IPS DF 6.9 (cell line): ENCODE data around the gene CEP95.

Experiments used
- DNase-seq: peaks from one replicate; pipeline ENCODE4 v3.0.0-alpha.2; 2013; ENCODE audit warnings: low read depth, low spot score
- H3K27ac ChIP-seq: one replicate; pipeline ENCODE4 v1.5.1; 2013; ENCODE audit warnings: low read length, control low read depth
- H3K27me3 ChIP-seq: 2 replicates; pipeline ENCODE4 v1.6.1; 2013; ENCODE audit warnings: mild to moderate bottlenecking, low read length; ENCODE audit not compliant: control insufficient read depth, insufficient read depth
- H3K36me3 ChIP-seq: 2 replicates; pipeline ENCODE4 v1.6.1; 2013; ENCODE audit warnings: low read length; ENCODE audit not compliant: control insufficient read depth, insufficient read depth
- H3K4me1 ChIP-seq: 2 replicates; pipeline ENCODE4 v1.6.1; 2013; ENCODE audit warnings: low read length; ENCODE audit not compliant: control insufficient read depth, insufficient read depth
- H3K4me3 ChIP-seq: 2 replicates; pipeline ENCODE4 v1.5.1; 2013; ENCODE audit warnings: mild to moderate bottlenecking, low read length
- H3K9me3 ChIP-seq: 2 replicates; pipeline ENCODE4 v1.6.1; 2013; ENCODE audit warnings: low read length, inconsistent platforms; ENCODE audit not compliant: control insufficient read depth, insufficient read depth
- WGBS: extraction: QIAGEN DNeasy Blood & Tissue Kit; methylation state at CpG from one replicate; pipeline ENCODE4 v1.1.7; 2013; ENCODE audit warnings: mixed read lengths, missing lambda C conversion rate; ENCODE audit not compliant: insufficient read length, insufficient coverage; 5-methylcytosine and 5-hydroxymethylcytosine counted together

The CEP95 gene

GRCh38 chr17:64537488-64537887 lies 30.7 kb downstream of the CEP95 start:
- H3K4me1 ChIP-seq = no peaks in the 10 kb centered on the region
- DNase-seq = no peak
- WGBS = no CpG with 5 or more reads among the region's 5 CpGs
- H3K27ac ChIP-seq = no peak overlapping the region
- H3K36me3 ChIP-seq = peaks cover 23% of the 10 kb centered on the region
- H3K27me3 ChIP-seq = no peaks in the 10 kb centered on the region
- no peak overlapping the region for H3K4me3 ChIP-seq
- no peaks in the 10 kb centered on the region for H3K9me3 ChIP-seq

DNA sequence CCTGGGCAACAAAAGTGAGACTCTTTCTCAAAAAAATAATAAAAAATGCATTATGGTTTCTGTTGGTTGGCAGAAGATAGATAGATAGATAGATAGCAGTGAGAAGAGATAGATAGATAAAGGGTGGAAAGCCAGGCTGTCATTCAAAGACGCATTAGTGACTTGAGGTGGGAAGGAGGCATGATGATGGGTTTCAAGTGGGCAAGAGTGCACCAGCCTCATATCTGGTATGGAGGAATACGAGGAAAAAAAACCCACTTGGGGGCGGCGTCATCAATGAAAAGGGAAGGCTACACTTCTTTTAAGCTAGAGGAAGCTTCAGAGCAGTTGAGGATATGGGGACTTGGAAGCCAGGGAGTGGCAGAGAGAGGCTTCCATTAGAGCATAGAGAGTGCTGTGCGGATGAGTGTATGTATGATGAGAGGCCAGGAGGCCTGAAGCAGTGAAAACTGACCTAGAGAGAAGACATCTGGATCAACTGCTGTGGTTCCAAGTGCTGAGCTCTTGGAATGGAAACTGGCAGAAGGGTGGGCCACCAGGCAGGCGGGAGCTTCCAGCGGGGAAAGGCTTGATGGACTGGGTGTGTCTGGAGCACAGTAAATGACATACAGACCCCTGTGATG lies 31.8 kb downstream of the CEP95 start:
- no CpG with 5 or more reads among the region's 7 CpGs for WGBS
- H3K4me1 ChIP-seq = no peaks in the 10 kb centered on the region
- DNase-seq = no peak
- no peak overlapping the region for H3K27ac ChIP-seq
- no peaks in the 10 kb centered on the region for H3K27me3 ChIP-seq
- H3K9me3 ChIP-seq = no peaks in the 10 kb centered on the region
- H3K36me3 ChIP-seq = peaks cover 19% of the 10 kb centered on the region
- no peak overlapping the region for H3K4me3 ChIP-seq

- Histone ChIP-seq H3K27ac (no peak overlapping the region), H3K36me3 (peaks cover 7% of the 10 kb centered on the region; the same call in 1 of the 2 replicates)
- WGBS = no CpG with 5 or more reads among the region's 5 CpGs
Observed at GRCh38 chr17:64540118-64540776, 33.5 kb downstream of the CEP95 start.

GRCh38 chr17:64544742-64545141 lies 38.0 kb downstream of the CEP95 start:
- no CpG with 5 or more reads among the region's 2 CpGs for WGBS

More at GRCh38 chr17:64540118-64540776, 33.5 kb downstream of the CEP95 start:
- no peaks in the 10 kb centered on the region for H3K9me3 ChIP-seq
- H3K4me1 ChIP-seq = no peaks in the 10 kb centered on the region
- no peaks in the 10 kb centered on the region for H3K27me3 ChIP-seq
- no peak for DNase-seq
- H3K4me3 ChIP-seq = no peak overlapping the region

GRCh38 chr17:64546716-64547115 lies 39.9 kb downstream of the CEP95 start:
- Histone ChIP-seq H3K27ac (no peak overlapping the region), H3K27me3 (no peaks in the 10 kb centered on the region), H3K4me3 (no peak overlapping the region), H3K36me3 (no peaks in the 10 kb centered on the region), H3K4me1 (no peaks in the 10 kb centered on the region), H3K9me3 (no peaks in the 10 kb centered on the region)
- DNase-seq = no peak
- no CpG with 5 or more reads among the region's 7 CpGs for WGBS

More at GRCh38 chr17:64544742-64545141, 38.0 kb downstream of the CEP95 start:
- 0 out of 2 replicates have a peak, but pooled peaks cover 3% of the 10 kb centered on the region for H3K36me3 ChIP-seq
- no peaks in the 10 kb centered on the region for H3K4me1 ChIP-seq
- H3K27ac ChIP-seq = no peak overlapping the region
- no peaks in the 10 kb centered on the region for H3K27me3 ChIP-seq
- H3K9me3 ChIP-seq = no peaks in the 10 kb centered on the region
- DNase-seq = no peak
- H3K4me3 ChIP-seq = no peak overlapping the region

DNA sequence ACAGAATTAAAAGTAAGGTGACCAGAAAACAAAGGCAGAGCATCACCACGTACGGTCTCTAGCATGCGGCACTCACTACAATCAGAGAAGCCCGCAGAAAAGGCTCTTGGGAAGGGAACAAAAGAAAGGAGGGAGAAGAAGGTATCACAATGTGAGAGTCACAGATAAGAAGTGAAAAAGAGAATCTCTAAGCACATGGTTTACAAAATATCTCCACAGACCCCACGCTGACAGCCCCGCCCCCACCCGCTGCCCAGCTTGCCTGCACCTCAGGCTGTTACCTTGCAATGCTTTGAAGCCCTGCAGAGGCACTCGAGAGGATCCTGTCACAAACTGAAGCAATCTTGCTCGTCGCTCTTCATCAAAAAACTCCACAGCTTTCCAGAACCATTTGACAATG lies 40.5 kb downstream of the CEP95 start:
- no CpG with 5 or more reads among the region's 10 CpGs for WGBS
- DNase-seq = no peak
- H3K4me3 ChIP-seq = no peak overlapping the region
- H3K27me3 ChIP-seq = no peaks in the 10 kb centered on the region
- no peaks in the 10 kb centered on the region for H3K9me3 ChIP-seq
- H3K36me3 ChIP-seq = no peaks in the 10 kb centered on the region
- no peaks in the 10 kb centered on the region for H3K4me1 ChIP-seq
- H3K27ac ChIP-seq = no peak overlapping the region

DNA sequence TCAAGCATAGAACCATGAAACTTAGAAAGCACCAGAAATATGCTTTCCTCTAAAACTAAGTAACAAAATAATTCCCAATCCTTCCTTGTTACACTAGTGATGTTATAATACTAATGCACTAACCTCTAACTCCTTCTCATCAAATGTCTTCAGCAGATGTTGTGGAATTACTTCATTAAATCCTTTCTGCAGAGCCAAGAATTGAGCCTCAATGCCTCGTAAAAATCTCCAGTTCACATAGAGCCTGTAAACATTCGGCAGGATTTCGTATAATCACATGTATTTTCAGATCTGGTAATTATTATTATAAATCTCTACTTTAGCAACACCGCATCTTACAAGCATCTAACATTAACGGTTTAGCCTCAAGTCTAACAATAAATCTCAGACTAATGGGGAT lies 44.7 kb downstream of the CEP95 start:
- no peak overlapping the region for H3K27ac ChIP-seq
- H3K36me3 ChIP-seq = no peaks in the 10 kb centered on the region
- H3K4me3 ChIP-seq = no peak overlapping the region
- no peak for DNase-seq
- no CpG with 5 or more reads among the region's 5 CpGs for WGBS
- no peaks in the 10 kb centered on the region for H3K27me3 ChIP-seq
- no peaks in the 10 kb centered on the region; the same call in 1 of the 2 replicates for H3K4me1 ChIP-seq
- no peaks in the 10 kb centered on the region for H3K9me3 ChIP-seq

GRCh38 chr17:64554028-64554637 lies 47.4 kb downstream of the CEP95 start:
- Histone ChIP-seq H3K4me3 (no peak overlapping the region), H3K36me3 (no peaks in the 10 kb centered on the region), H3K27ac (no peak overlapping the region), H3K4me1 (no peaks in the 10 kb centered on the region; the same call in 1 of the 2 replicates), H3K27me3 (no peaks in the 10 kb centered on the region), H3K9me3 (no peaks in the 10 kb centered on the region)
- no peak for DNase-seq

DNA sequence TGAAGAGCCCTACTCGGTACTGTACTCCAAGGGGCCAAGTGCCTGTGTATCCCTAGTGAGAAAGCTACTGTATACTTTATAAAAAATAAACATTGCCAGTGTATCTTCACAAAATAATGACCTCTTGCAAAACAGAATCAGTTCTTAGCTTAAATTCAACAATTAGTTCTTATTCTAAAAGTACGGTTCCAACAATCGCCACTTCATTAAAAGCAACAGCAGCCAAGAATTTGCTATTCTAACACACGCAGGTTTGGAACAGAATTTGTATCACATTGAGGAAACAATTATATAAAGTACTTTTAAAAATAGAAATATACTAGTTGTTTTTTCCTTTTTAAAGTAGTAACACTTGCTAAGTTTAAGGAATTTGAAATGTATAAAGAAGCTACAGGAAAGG lies 48.5 kb downstream of the CEP95 start:
- H3K36me3 ChIP-seq = no peaks in the 10 kb centered on the region
- DNase-seq = no peak
- no CpG with 5 or more reads among the region's 4 CpGs for WGBS
- H3K9me3 ChIP-seq = no peaks in the 10 kb centered on the region
- H3K4me3 ChIP-seq = no peak overlapping the region
- H3K27ac ChIP-seq = no peak overlapping the region
- no peaks in the 10 kb centered on the region for H3K27me3 ChIP-seq
- no peaks in the 10 kb centered on the region; the same call in 1 of the 2 replicates for H3K4me1 ChIP-seq

DNA sequence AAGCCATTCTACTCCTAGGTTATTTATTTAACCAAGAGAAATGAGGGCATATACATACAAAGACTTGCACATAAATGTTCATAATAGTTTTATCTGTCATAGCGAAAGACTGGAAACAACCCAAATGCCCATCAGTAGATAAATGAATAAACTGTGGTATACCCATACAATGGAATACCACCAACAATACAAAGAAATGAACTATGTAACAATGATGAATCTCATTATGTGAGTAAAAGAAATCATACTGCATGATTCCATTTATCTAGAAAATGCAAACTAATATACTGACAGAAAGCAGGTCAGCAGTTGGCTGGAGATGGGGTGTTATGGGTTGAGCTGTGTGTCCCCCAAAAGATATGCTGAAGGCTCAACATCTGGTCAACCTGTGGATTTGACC lies 57.3 kb downstream of the CEP95 start:
- Histone ChIP-seq H3K27me3 (no peaks in the 10 kb centered on the region), H3K4me3 (no peak overlapping the region), H3K36me3 (no peaks in the 10 kb centered on the region), H3K4me1 (no peaks in the 10 kb centered on the region), H3K9me3 (no peaks in the 10 kb centered on the region), H3K27ac (no peak overlapping the region)
- no CpG with 5 or more reads among the region's 1 CpG for WGBS
- no peak for DNase-seq
